K562 (cell line): Measurements from ENCODE around the gene STON2. TPM values are rescaled to one million over a fixed set of nuclear protein-coding genes. Genes with fewer than 3 reads are reported as not detected.

Source experiments
- CCNT2 ChIP-seq: IDR thresholded peaks from 2 replicates; pipeline ENCODE4 v1.6.1; 2011; ENCODE audit warnings: borderline replicate concordance, low read depth, mild to moderate bottlenecking, moderate library complexity, mixed read lengths, low read length; ENCODE audit not compliant: insufficient read length; ENCODE audit errors: extremely low read depth
- CREB3 ChIP-seq: fragments of 450-650 bp; conservative IDR thresholded peaks from 2 replicates; pipeline ENCODE4 v1.6.1; 2016; ENCODE audit warnings: missing genetic modification characterization, low read depth, mild to moderate bottlenecking, missing compliant biosample characterization, moderate library complexity
- CREB5 ChIP-seq: fragments of 250-450 bp; sonication (Bioruptor Pico); IDR thresholded peaks from 2 replicates; pipeline ENCODE4 v1.5.0; 2020; ENCODE audit warnings: mild to moderate bottlenecking
- CTCF ChIP-seq, 3 experiments: IDR thresholded peaks in 2 of 3; conservative IDR thresholded peaks in 1 of 3; 2 replicates each; pipeline ENCODE4 v1.5.1; 2011 to 2012; ENCODE audit warnings: low read length in 3 of 3, mild to moderate bottlenecking in 3 of 3, control low read depth in 2 of 3, improper control_type of control experiment in 1 of 3, inconsistent platforms in 1 of 3, low read depth in 1 of 3, mixed read lengths in 1 of 3, moderate library complexity in 1 of 3; ENCODE audit not compliant: insufficient read depth in 2 of 3
- ETV5 ChIP-seq: sonication (generic); formaldehyde crosslinking; IDR thresholded peaks from 2 replicates; pipeline ENCODE4 v1.4.0; 2020; ENCODE audit warnings: low read depth, mild to moderate bottlenecking, missing genetic modification reagents
- FOSL1 ChIP-seq: fragments of 200-800 bp; sonication (Bioruptor generic); conservative IDR thresholded peaks from 2 replicates; pipeline ENCODE4 v1.6.1; 2016; ENCODE audit warnings: missing genetic modification characterization, missing compliant biosample characterization
- HDAC2 ChIP-seq: fragments of 450-650 bp; IDR thresholded peaks from 2 replicates; pipeline ENCODE4 v1.6.1; 2016; ENCODE audit warnings: mild to moderate bottlenecking
- MAFK ChIP-seq: IDR thresholded peaks from 2 replicates; pipeline ENCODE4 v1.6.1; 2011; ENCODE audit warnings: low read length, improper control_type of control experiment
- MEF2A ChIP-seq: IDR thresholded peaks from 2 replicates; pipeline ENCODE4 v1.6.1; 2011; ENCODE audit warnings: low read depth, mild to moderate bottlenecking, low read length, moderate library complexity; ENCODE audit not compliant: control insufficient read depth
- MTA2 ChIP-seq: fragments of 450-650 bp; IDR thresholded peaks from 2 replicates; pipeline ENCODE4 v1.6.1; 2016; ENCODE audit warnings: low read depth
- SOX6 ChIP-seq: fragments of 450-650 bp; IDR thresholded peaks from 2 replicates; pipeline ENCODE4 v1.6.1; 2014; ENCODE audit warnings: mild to moderate bottlenecking
- TRIM28 ChIP-seq: fragments of 450-650 bp; IDR thresholded peaks from 2 replicates; pipeline ENCODE4 v1.6.1; 2017
- ZBTB11 ChIP-seq, 3 experiments: fragments of 200-800 bp in 1 of 3; fragments of 250-450 bp in 1 of 3; fragments of 450-650 bp in 1 of 3; sonication (Bioruptor Pico) in 1 of 3; sonication (Bioruptor generic) in 1 of 3; formaldehyde crosslinking in 1 of 3; IDR thresholded peaks; 2 replicates each; pipeline versions ENCODE4 v1.6.1 to v1.8.0; 2016 to 2022; ENCODE audit warnings: mild to moderate bottlenecking in 2 of 3, missing genetic modification characterization in 2 of 3, missing compliant biosample characterization in 1 of 3, moderate library complexity in 1 of 3
- ZKSCAN1 ChIP-seq: fragments of 150-350 bp; IDR thresholded peaks from 2 replicates; pipeline ENCODE4 v1.6.1; 2016; ENCODE audit warnings: low read depth, low read length
- ZNF609 ChIP-seq: sonication (generic); formaldehyde crosslinking; IDR thresholded peaks from 2 replicates; pipeline ENCODE4 v1.8.1; 2023; ENCODE audit warnings: missing genetic modification reagents, mild to moderate bottlenecking, borderline replicate concordance
- polyA plus RNA-seq, 8 experiments: library from polyadenylated mRNA; depleted of rRNA in 4 of 8; stranded (reverse) in 5 of 8; unstranded in 3 of 8; fragments of >200 nt; fragmentation: Nextera tagmentation in 2 of 8; fragmentation: Illumina TruSeq in 1 of 8; extraction: Ambion mirVana in 2 of 8; extraction: Trizol in 1 of 8; gene quantifications; 2 replicates each; pipeline versions ENCODE4 v1.2.1 to v1.2.3, GENCODE V29; 2011 to 2014; ENCODE audit warnings: inconsistent platforms in 1 of 8, missing spikeins in 1 of 8
- total RNA-seq, 7 experiments: library from RNA; depleted of rRNA in 6 of 7; stranded (reverse); fragments of >200 nt in 6 of 7; fragmentation: Illumina TruSeq in 2 of 7; extraction: Trizol in 2 of 7; gene quantifications; 2 replicates each; pipeline versions ENCODE4 v1.2.1 to v1.2.3, GENCODE V29; 2011 to 2021; ENCODE audit warnings: low replicate concordance in 1 of 7

The STON2 gene
- total and polyA plus RNA-seq, 9 of the 15 experiments (the other 6 are each of a cell fraction or from before 2014, with no cell fraction given) = 7.8 to 99.3 (median 53.5) TPM

DNA sequence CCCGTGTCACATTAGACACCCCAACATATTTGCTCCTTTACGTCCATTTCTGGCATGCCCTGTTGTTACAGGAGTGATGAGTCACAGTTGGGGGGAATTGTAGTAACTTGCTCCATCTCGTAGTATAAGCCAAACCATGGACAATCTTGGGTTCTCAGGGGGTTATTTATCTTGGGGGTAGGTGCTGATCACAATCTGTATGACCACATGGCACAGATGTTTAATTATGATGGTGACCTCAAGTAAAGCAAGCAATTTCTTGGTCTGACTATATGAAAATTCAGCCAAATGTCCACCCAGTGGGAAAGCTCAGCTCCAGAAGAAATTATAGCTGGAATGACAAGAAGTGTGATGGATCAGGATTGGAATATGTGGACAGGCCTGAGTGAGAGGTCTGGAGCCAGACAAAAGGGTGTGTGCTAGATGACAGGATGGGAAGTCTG is 32.1 kb upstream of the STON2 start (continued):
- TF ChIP-seq ZBTB11 (CRISPR knock-in tag; IDR thresholded peaks at IDR 0.05) = no peak
- no peak for TF ChIP-seq HDAC2
- TF ChIP-seq CREB3 (tag) = no peak
- no peak for TF ChIP-seq ETV5 (CRISPR knock-in tag)
- no peak for TF ChIP-seq ZNF609 (CRISPR knock-in tag)
- TF ChIP-seq SOX6 = no peak
- TF ChIP-seq FOSL1 = peak; percentile 82
- TF ChIP-seq CTCF (IDR thresholded peaks at IDR 0.05 in 2 of 3, conservative IDR thresholded peaks at IDR 0.05 in 1 of 3; ENCODE audit: insufficient read depth in 2 of 3, low read depth in 1 of 3, low read length in 3 of 3) = no peak
- TF ChIP-seq MAFK = peak; percentile 29; the same call in 1 of the 2 replicates
- no peak for TF ChIP-seq MEF2A
- no peak for TF ChIP-seq TRIM28
- no peak for TF ChIP-seq ZKSCAN1
- no peak for TF ChIP-seq MTA2
- no peak for TF ChIP-seq CCNT2
- TF ChIP-seq CREB5 (CRISPR knock-in tag) = no peak
